HepG2 (cell line): ENCODE data around the gene PSD4. TPM values are rescaled to one million over a fixed set of nuclear protein-coding genes. Genes with fewer than 3 reads are reported as not detected.

Experiments
- CEBPB ChIP-seq: IDR thresholded peaks from 2 replicates; pipeline ENCODE4 v1.6.1; 2011; ENCODE audit warnings: low read depth, low read length, improper control_type of control experiment, borderline replicate concordance
- CEBPG ChIP-seq: IDR thresholded peaks from 2 replicates; pipeline ENCODE4 v1.6.1; 2016
- CREB1 ChIP-seq, 2 experiments: fragments of 450-650 bp in 1 of 2; IDR thresholded peaks; 2 replicates each; pipeline ENCODE4 v1.6.1; 2016 to 2017; ENCODE audit warnings: control low read depth in 1 of 2, mild to moderate bottlenecking in 1 of 2, missing compliant biosample characterization in 1 of 2, missing genetic modification characterization in 1 of 2
- DMAP1 ChIP-seq: IDR thresholded peaks from 2 replicates; pipeline ENCODE4 v1.6.1; 2016
- ELF1 ChIP-seq: sonication (generic); formaldehyde crosslinking; IDR thresholded peaks from 2 replicates; pipeline ENCODE4 v1.4.0; 2020; ENCODE audit warnings: missing genetic modification reagents
- GLI4 ChIP-seq: sonication (generic); formaldehyde crosslinking; IDR thresholded peaks from 2 replicates; pipeline ENCODE4 v1.5.1; 2020; ENCODE audit warnings: missing genetic modification reagents, mild to moderate bottlenecking, moderate library complexity, borderline replicate concordance
- HES4 ChIP-seq: sonication (generic); formaldehyde crosslinking; IDR thresholded peaks from 2 replicates; pipeline ENCODE4 v1.9.0; 2021; ENCODE audit warnings: mild to moderate bottlenecking, missing genetic modification reagents, borderline replicate concordance
- KLF12 ChIP-seq: sonication (generic); formaldehyde crosslinking; IDR thresholded peaks from 2 replicates; pipeline ENCODE4 v1.4.0; 2020; ENCODE audit warnings: missing genetic modification reagents, borderline replicate concordance
- MBNL3 ChIP-seq: fragments of 250-450 bp; sonication (Bioruptor Pico); conservative IDR thresholded peaks from 2 replicates; pipeline ENCODE4 v1.8.0; 2022; ENCODE audit warnings: mild to moderate bottlenecking, inconsistent platforms
- NFATC3 ChIP-seq: sonication (generic); formaldehyde crosslinking; IDR thresholded peaks from 2 replicates; pipeline ENCODE4 v1.5.1; 2020; ENCODE audit warnings: mild to moderate bottlenecking, missing genetic modification reagents
- NR2F6 ChIP-seq, 2 experiments: IDR thresholded peaks; 2 replicates each; pipeline ENCODE4 v1.6.1; 2016; ENCODE audit warnings: antibody characterized with exemption in 1 of 2, mild to moderate bottlenecking in 1 of 2
- RFXANK ChIP-seq: IDR thresholded peaks from 2 replicates; pipeline ENCODE4 v1.6.1; 2016
- SMARCE1 ChIP-seq: fragments of 450-650 bp; IDR thresholded peaks from 2 replicates; pipeline ENCODE4 v1.6.1; 2017; ENCODE audit warnings: borderline replicate concordance
- TRAFD1 ChIP-seq: sonication (generic); formaldehyde crosslinking; IDR thresholded peaks from 2 replicates; pipeline ENCODE4 v1.5.1; 2020; ENCODE audit warnings: missing genetic modification reagents, mild to moderate bottlenecking, borderline replicate concordance
- ZBTB20 ChIP-seq: sonication (generic); formaldehyde crosslinking; IDR thresholded peaks from 2 replicates; pipeline ENCODE4 v1.8.1; 2023; ENCODE audit warnings: missing genetic modification reagents, low read depth, mild to moderate bottlenecking, borderline replicate concordance
- ZBTB25 ChIP-seq: IDR thresholded peaks from 2 replicates; pipeline ENCODE4 v1.6.1; 2018; ENCODE audit warnings: missing genetic modification reagents
- ZBTB3 ChIP-seq: sonication (generic); formaldehyde crosslinking; IDR thresholded peaks from 2 replicates; pipeline ENCODE4 v1.4.0; 2020; ENCODE audit warnings: low read depth, mild to moderate bottlenecking, moderate library complexity, missing genetic modification reagents, borderline replicate concordance
- ZNF350 ChIP-seq: sonication (generic); formaldehyde crosslinking; IDR thresholded peaks from 2 replicates; pipeline ENCODE4 v1.4.0; 2020; ENCODE audit warnings: mild to moderate bottlenecking, low read depth, missing genetic modification reagents, borderline replicate concordance
- ZNF501 ChIP-seq: sonication (generic); formaldehyde crosslinking; IDR thresholded peaks from 2 replicates; pipeline ENCODE4 v1.5.1; 2020; ENCODE audit warnings: mild to moderate bottlenecking, moderate library complexity, missing genetic modification reagents
- ZNF513 ChIP-seq: sonication (generic); formaldehyde crosslinking; conservative IDR thresholded peaks from 2 replicates; pipeline ENCODE4 v1.5.0; 2020; ENCODE audit warnings: missing genetic modification reagents
- ZNF770 ChIP-seq: sonication (generic); formaldehyde crosslinking; IDR thresholded peaks from 2 replicates; pipeline ENCODE4 v1.5.0; 2020; ENCODE audit warnings: mild to moderate bottlenecking, missing genetic modification reagents
- ZZZ3 ChIP-seq: sonication (generic); formaldehyde crosslinking; IDR thresholded peaks from 2 replicates; pipeline ENCODE4 v1.4.0; 2020; ENCODE audit warnings: missing genetic modification reagents, mild to moderate bottlenecking, borderline replicate concordance
- polyA plus RNA-seq, 8 experiments: library from polyadenylated mRNA; depleted of rRNA in 3 of 8; stranded (reverse) in 7 of 8; unstranded in 1 of 8; fragments of >200 nt; fragmentation: Illumina TruSeq in 4 of 8; extraction: Trizol in 4 of 8; gene quantifications; 2 replicates each; pipeline versions ENCODE4 v1.2.1 to v1.2.3, GENCODE V29; 2011 to 2016; ENCODE audit warnings: low read depth in 4 of 8, missing spikeins in 1 of 8, mixed read lengths in 1 of 8; ENCODE audit not compliant: insufficient read depth in 1 of 8
- total RNA-seq, 5 experiments: library from RNA; depleted of rRNA; stranded (reverse); fragments of >200 nt; fragmentation: Illumina TruSeq; extraction: Trizol; gene quantifications; 2 replicates each; pipeline ENCODE4 v1.2.3, GENCODE V29; 2016; ENCODE audit warnings: low read depth in 1 of 5

Gene PSD4
- total and polyA plus RNA-seq, 2 of the 13 experiments (the other 11 are each of a cell fraction or from before 2014, with no cell fraction given) = 5.8 to 9.4 TPM

GRCh38 chr2:113167115-113167932 lies 6.4 kb upstream of the PSD4 start (continued):
- peak; percentile 97 for TF ChIP-seq ZBTB20 (CRISPR knock-in tag)
- TF ChIP-seq ZNF513 = 0 out of 2 replicates have a peak, but pooled peaks have one; percentile 34
- TF ChIP-seq ZNF350 (CRISPR knock-in tag) = peak; percentile 95
- peak; percentile 78 for TF ChIP-seq ELF1 (CRISPR knock-in tag)
- TF ChIP-seq ZBTB3 (CRISPR knock-in tag) = peak; percentile 78; the same call in 1 of the 2 replicates
- TF ChIP-seq ZNF770 = peak; percentile 68; the same call in 1 of the 2 replicates
- peak; percentile 97 for TF ChIP-seq DMAP1
- TF ChIP-seq NR2F6 (IDR thresholded peaks at IDR 0.05) = peak; percentile 98
- peak; percentile 100 for TF ChIP-seq NR2F6 (CRISPR knock-in tag; IDR thresholded peaks at IDR 0.05)
- TF ChIP-seq MBNL3 (CRISPR knock-in tag) = no peak
- 0 out of 2 replicates have a peak, but pooled peaks have one; percentile 76 for TF ChIP-seq KLF12
- peak; percentile 78; the same call in 1 of the 2 replicates for TF ChIP-seq HES4
- 0 out of 2 replicates have a peak, but pooled peaks have one; percentile 76 for TF ChIP-seq RFXANK (CRISPR knock-in tag)
- TF ChIP-seq CREB1 (IDR thresholded peaks at IDR 0.05) = peak; percentile 87
- peak; percentile 90 for TF ChIP-seq CREB1 (CRISPR knock-in tag; IDR thresholded peaks at IDR 0.05)
- peak; percentile 95 for TF ChIP-seq ZBTB25 (CRISPR knock-in tag)
- peak; percentile 79; the same call in 1 of the 2 replicates for TF ChIP-seq CEBPB
- no peak for TF ChIP-seq NFATC3 (CRISPR knock-in tag)
- TF ChIP-seq ZNF501 = peak; percentile 100
- TF ChIP-seq ZZZ3 (CRISPR knock-in tag) = peak; percentile 69; the same call in 1 of the 2 replicates
- TF ChIP-seq SMARCE1 = no peak
- TF ChIP-seq CEBPG (CRISPR knock-in tag) = peak; percentile 64
- peak; percentile 97; the same call in 1 of the 2 replicates for TF ChIP-seq TRAFD1 (CRISPR knock-in tag)
- TF ChIP-seq GLI4 (CRISPR knock-in tag) = no peak
